ENCODE data around the gene FGL2. TPM values are rescaled to one million over a fixed set of nuclear protein-coding genes. Genes with fewer than 3 reads are reported as not detected.
"Not testable (repeated sequence)": the region's sequence is repeated elsewhere in the genome, so short reads cannot be mapped to it uniquely, and the experiment has no call there.

FGL2 gene
- total RNA-seq, 4 donors from 2014 or later, result 199 to 756 (median 378) TPM

DNA sequence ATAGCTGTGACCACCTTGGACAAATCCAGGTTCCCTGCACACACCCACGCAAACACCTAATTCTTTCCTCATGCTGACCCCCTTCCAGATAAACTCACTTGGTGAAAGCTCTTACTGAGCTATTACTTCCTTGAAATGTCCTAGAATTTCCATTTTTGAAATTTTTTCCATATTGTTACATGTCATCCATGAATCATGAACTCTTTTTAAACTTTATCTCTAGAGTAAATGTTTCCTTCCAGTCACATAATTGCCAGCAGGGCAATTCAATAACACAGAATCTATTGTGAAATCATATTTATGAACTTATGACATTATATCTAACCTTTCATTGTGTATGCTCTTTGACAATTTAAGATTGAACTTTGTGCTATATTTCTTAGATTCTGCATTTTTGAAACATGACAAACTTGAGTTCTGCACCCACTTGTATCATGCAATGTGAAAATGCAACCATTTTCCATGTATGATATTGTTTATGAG is 26.8 kb upstream of the FGL2 start:
- ATAC-seq, result peak; percentile 13
- Histone ChIP-seq H3K27ac (no peak overlapping the region), H3K4me1 (peaks cover 0 to 4% (median 0%) of the 10 kb centered on the region in 3 donors)

GRCh38 chr7:77223261-77223660 is 23.6 kb upstream of the FGL2 start:
- 66 to 94% methylated on average over 2 of the region's 2 CpGs for WGBS, 2 donors (ENCODE audit: low coverage in 1 of 2)
- no peak for ATAC-seq
- no peak overlapping the region for H3K27ac ChIP-seq
- H3K36me3 ChIP-seq, result no peaks in the 10 kb centered on the region
- peaks cover 0 to 4% (median 0%) of the 10 kb centered on the region in 3 donors for H3K4me1 ChIP-seq
- no peaks in the 10 kb centered on the region for H3K27me3 ChIP-seq
- no peaks in the 10 kb centered on the region for H3K9me3 ChIP-seq
- H3K4me3 ChIP-seq, result no peak overlapping the region
- TF ChIP-seq POLR2A (IDR thresholded peaks at IDR 0.05) (no peak), CTCF (IDR thresholded peaks at IDR 0.05) (no peak)

More for the DNA sequence above, 26.8 kb upstream of the FGL2 start:
- Histone ChIP-seq H3K27me3 (no peaks in the 10 kb centered on the region), H3K4me3 (no peak overlapping the region), H3K9me3 (peaks cover 0 to 9% (median 0%) of the 10 kb centered on the region in 3 donors), H3K36me3 (no peaks in the 10 kb centered on the region)
- no peak for TF ChIP-seq POLR2A (IDR thresholded peaks at IDR 0.05)
- TF ChIP-seq CTCF (IDR thresholded peaks at IDR 0.05), result no peak
- TF ChIP-seq EP300 (IDR thresholded peaks at IDR 0.05), result no peak
- no peak for TF ChIP-seq POLR2AphosphoS5 (IDR thresholded peaks at IDR 0.05)
- 86 to 100% methylated on average over 1 of the region's 1 CpG for WGBS, 2 donors (ENCODE audit: low coverage in 1 of 2)

GRCh38 chr7:77222819-77223218 is 23.2 kb upstream of the FGL2 start:
- 86 to 100% methylated on average over 2 to 4 of the region's 4 CpGs for WGBS, 2 donors (ENCODE audit: low coverage in 1 of 2)
- Histone ChIP-seq H3K27ac (no peak overlapping the region), H3K9me3 (no peaks in the 10 kb centered on the region), H3K27me3 (no peaks in the 10 kb centered on the region), H3K4me3 (no peak overlapping the region), H3K36me3 (no peaks in the 10 kb centered on the region), H3K4me1 (peaks cover 0 to 4% (median 0%) of the 10 kb centered on the region in 3 donors)
- ATAC-seq, result no peak
- TF ChIP-seq POLR2AphosphoS5 (IDR thresholded peaks at IDR 0.05), result no peak
- no peak for TF ChIP-seq EP300 (IDR thresholded peaks at IDR 0.05)
- TF ChIP-seq CTCF (IDR thresholded peaks at IDR 0.05), result no peak
- TF ChIP-seq POLR2A (IDR thresholded peaks at IDR 0.05), result no peak

GRCh38 chr7:77222065-77222464 is 22.4 kb upstream of the FGL2 start:
- H3K27me3 ChIP-seq, result no peaks in the 10 kb centered on the region
- no peak overlapping the region for H3K27ac ChIP-seq
- H3K4me1 ChIP-seq, result peaks cover 0 to 4% (median 0%) of the 10 kb centered on the region in 3 donors
- no peak for ATAC-seq
- no peaks in the 10 kb centered on the region for H3K9me3 ChIP-seq
- TF ChIP-seq EP300 (IDR thresholded peaks at IDR 0.05), result no peak
- no peak for TF ChIP-seq POLR2A (IDR thresholded peaks at IDR 0.05)
- TF ChIP-seq CTCF (IDR thresholded peaks at IDR 0.05), result no peak
- TF ChIP-seq POLR2AphosphoS5 (IDR thresholded peaks at IDR 0.05), result no peak
- WGBS, 2 donors (ENCODE audit: low coverage in 1 of 2), result 79 to 80% methylated on average over 1 to 4 of the region's 4 CpGs
- H3K36me3 ChIP-seq, result no peaks in the 10 kb centered on the region
- H3K4me3 ChIP-seq, result no peak overlapping the region

GRCh38 chr7:77219701-77220331 is 20.2 kb upstream of the FGL2 start:
- H3K4me3 ChIP-seq, H3K27ac ChIP-seq, H3K36me3 ChIP-seq, H3K27me3 ChIP-seq, ATAC-seq, H3K4me1 ChIP-seq, H3K9me3 ChIP-seq: not testable (repeated sequence)
- 82 to 97% methylated on average over 7 to 10 of the region's 10 CpGs for WGBS, 2 donors (ENCODE audit: low coverage in 1 of 2)
